NCI-H82 (cell line): Measurements from ENCODE around the gene TGFBR3L.
"Not testable (repeated sequence)": the region's sequence is repeated elsewhere in the genome, so short reads cannot be mapped to it uniquely, and the experiment has no call there.

ENCODE experiments used
- DNase-seq: peaks from one replicate; lab custom pipeline; 2025; lab: John Stamatoyannopoulos, UW

TGFBR3L gene

GRCh38 chr19:7928334-7928706, 13.7 kb downstream of the TGFBR3L start:
- DNase-seq = peak; percentile 68

GRCh38 chr19:7928741-7929701, 14.4 kb downstream of the TGFBR3L start:
- peak; percentile 69 for DNase-seq

- not testable (repeated sequence) for DNase-seq
These were observed 15.4 kb downstream of the TGFBR3L start for GRCh38 chr19:7930030-7930429.

GRCh38 chr19:7930765-7931164, 16.1 kb downstream of the TGFBR3L start:
- DNase-seq = no peak

- DNase-seq = no peak
These were observed 16.8 kb downstream of the TGFBR3L start for GRCh38 chr19:7931221-7932061.

DNA sequence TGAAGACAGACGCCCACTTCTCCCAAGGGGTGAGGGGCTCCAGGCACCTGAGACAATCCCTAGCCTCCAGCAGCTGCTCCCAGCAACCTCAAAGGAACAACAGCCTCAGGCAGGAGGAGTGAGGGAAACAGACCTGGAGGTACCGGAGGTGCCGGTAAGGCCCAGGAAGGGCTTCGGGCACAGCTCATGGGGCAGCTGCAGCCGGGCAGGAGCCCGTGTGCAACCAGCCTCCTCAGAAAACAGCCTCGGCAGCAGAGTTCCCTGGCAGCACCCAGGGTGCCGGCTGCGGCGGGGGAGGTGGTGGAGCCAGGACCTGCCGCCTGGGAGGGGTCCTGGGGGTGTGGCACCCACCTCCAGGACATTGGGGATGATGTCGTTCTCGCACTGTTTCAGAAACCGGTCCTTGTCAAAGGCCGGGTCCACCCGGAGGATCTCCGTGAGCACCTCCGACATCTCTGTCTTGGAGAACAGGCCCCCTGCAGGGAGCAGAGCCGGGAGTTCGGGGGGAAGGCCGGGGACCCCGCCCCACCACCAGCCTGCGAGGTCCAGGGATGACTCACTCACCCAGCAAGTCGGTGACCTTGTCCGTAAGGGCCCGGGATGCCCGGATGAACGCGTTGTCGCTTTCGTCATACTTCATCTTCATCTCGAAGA, 17.8 kb downstream of the TGFBR3L start:
- no peak for DNase-seq

GRCh38 chr19:7932930-7933300, 18.3 kb downstream of the TGFBR3L start:
- DNase-seq = no peak

GRCh38 chr19:7933411-7933810, 18.8 kb downstream of the TGFBR3L start:
- no peak for DNase-seq

- DNase-seq = no peak
These were observed 19.4 kb downstream of the TGFBR3L start for GRCh38 chr19:7933828-7934725.

GRCh38 chr19:7934766-7935165, 20.1 kb downstream of the TGFBR3L start:
- DNase-seq = no peak

DNA sequence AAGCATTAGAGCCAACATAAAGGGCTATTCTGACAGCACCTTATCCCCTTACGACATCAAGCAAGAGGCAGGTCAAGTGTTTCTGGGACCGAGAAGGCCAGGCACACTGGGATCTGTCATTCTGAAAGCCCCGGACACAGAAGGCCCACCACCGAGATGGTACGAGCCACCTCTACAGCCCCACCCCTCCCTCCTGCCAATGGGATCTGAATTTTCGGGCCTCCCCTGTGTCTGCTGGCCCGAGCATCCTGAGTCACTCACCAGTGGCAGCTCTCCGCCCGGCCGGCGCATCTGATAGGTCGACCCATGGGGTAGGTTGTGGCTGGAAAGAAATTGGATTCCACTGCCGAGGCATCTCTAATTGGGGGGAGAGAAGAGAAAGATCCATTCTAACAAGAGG, 26.2 kb downstream of the TGFBR3L start:
- DNase-seq = no peak

DNA sequence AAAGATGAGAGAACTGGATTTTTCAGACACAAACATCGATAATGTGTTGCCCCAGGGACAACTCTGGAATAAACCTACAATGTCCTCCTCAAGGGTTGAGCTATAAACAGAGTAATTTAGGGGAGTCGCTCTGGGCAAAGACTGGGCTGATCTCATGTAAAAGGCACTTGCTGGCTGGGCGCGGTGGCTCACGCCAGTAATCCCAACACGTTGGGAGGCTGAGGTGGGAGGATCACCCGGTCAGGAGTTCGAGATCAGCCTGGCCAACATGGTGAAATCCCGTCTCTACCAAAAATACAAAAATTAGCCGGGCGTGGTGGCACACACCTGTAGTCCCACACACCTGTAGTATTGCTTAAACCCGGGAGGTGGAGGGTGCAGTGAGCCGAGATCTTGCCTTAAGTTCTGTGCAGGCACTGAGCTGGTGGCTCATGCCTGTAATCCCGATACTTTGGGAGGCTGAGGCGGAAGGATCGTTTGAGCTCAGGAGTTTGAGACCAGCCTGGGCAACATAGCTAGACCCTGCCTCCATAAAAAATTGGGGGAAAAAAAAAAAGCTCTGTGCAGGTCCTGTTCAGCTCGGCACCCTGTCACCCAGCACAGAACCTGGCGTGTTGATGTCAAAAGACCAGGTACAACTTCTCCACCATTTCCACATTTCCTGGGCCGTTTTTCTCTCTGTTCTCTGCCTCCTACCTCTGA, 27.4 kb downstream of the TGFBR3L start:
- DNase-seq = no peak

DNA sequence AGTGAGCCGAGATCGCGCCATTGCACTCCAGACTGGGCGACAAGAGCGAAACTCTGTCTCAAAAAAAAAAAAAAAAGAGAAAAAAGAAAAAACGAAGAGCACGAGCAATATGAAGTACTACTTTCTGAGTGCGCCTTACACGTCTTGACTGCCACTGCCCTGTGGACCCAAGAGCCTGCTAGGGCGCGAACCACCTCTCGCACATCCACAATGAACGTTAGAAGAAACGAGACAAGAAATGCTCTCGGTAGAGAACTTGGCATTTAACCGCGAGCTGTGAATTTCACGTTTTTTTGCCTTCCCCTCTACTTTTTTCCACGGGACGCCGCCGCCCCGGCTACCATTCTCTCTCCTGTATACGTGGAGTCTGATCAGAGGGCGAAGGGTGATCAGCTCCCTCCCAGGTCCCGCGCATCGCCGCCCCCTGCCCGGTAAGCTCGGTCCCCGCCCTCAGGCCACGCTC, 28.4 kb downstream of the TGFBR3L start:
- DNase-seq = no peak

- peak; percentile 100 for DNase-seq
These were observed 29.0 kb downstream of the TGFBR3L start, which contains the start of gene TIMM44 for GRCh38 chr19:7943444-7944176. TSS of gene TIMM44 (minus strand) at chr19:7943666. CDS start at chr19:7943651, 15 bp downstream.

- peak; percentile 96 for DNase-seq
These were observed 29.6 kb downstream of the TGFBR3L start for GRCh38 chr19:7944177-7944761.

DNA sequence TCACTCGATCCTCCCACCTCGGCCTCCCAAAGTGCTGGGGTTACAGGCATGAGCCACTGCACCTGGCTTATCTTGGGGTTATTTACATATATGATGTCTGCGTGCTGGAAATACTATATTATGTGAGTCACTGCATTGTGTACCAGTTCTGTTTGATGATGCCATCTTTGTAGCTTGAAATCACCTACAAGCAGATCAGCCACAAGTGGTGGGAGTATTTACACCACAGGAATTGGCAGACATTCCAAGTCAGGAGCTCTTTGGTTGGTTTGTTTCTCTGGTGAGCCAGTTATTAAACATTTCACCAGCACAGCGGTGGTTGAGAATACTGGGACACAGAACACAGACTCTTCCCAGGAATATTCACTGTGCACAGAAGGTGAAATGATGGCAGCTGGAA, 33.3 kb downstream of the TGFBR3L start:
- no peak for DNase-seq

DNA sequence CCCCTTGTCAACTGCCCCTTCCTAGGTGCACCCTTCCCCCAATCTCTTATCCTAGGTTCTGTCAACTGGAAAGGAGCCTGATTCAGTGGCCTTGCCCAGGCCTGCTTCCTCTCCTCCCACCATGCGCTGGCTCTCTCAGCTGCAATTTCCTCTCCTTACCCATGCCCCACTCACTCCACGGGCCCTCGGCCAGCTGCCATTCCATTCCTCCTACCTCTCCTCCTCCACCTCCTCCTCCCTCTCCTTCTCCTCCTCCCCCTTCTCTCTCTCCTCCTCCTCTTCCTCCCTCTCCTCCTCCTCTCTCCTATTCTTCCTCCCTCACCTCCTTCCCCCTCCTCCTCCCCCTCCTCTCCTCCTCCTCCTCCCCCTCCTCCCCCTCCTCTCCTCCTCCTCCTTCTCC, 38.4 kb downstream of the TGFBR3L start:
- DNase-seq = no peak

DNA sequence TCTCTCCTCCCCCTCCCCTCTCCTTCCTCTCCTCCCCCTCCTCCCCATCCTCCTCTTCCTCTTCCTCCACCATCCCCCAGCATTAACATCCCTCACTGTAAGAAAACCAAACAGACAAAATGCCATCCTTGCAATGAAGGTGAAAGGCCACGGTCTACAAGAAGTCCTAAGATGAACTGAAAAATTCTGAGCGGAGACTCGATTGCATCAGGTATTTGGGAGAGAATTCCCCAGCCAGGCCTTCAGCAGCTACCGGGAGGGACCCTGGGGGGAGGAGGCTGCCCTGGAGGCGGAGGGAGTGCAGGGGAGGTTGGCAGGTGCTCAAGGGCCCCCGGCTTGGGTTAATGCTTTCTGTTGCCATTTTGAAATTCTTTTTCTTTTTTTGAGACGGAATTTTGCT, 38.9 kb downstream of the TGFBR3L start:
- DNase-seq = no peak

- DNase-seq = no peak
These were observed 41.1 kb downstream of the TGFBR3L start for GRCh38 chr19:7955696-7956095.
